Measurements from ENCODE around the gene GNAI3.

The GNAI3 gene

GRCh38 chr1:109624201-109625010 is 76.0 kb downstream of the GNAI3 start:
- DNase-seq (ENCODE audit: low read depth in 2 of 2): no peak

DNA sequence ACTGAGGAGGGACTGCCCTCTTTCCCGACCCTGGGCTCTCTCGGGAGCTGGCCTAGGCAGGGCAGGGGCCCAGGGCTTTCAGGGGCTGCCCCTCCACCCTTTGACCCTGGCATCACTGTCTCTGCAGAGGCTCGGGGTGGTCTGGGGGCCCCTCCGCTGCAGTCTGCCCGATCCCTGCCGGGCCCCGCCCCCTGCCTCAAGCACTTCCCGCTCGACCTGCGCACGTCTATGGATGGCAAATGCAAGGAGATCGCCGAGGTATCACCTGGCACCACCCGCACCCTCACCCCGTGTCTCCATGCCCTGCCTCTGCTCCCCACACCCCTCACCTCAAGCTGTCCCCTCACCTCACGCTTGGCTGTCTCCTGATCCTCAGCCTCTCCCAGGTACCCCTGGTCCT is 76.8 kb downstream of the GNAI3 start:
- DNase-seq (ENCODE audit: low read depth in 2 of 2): no peak

DNA sequence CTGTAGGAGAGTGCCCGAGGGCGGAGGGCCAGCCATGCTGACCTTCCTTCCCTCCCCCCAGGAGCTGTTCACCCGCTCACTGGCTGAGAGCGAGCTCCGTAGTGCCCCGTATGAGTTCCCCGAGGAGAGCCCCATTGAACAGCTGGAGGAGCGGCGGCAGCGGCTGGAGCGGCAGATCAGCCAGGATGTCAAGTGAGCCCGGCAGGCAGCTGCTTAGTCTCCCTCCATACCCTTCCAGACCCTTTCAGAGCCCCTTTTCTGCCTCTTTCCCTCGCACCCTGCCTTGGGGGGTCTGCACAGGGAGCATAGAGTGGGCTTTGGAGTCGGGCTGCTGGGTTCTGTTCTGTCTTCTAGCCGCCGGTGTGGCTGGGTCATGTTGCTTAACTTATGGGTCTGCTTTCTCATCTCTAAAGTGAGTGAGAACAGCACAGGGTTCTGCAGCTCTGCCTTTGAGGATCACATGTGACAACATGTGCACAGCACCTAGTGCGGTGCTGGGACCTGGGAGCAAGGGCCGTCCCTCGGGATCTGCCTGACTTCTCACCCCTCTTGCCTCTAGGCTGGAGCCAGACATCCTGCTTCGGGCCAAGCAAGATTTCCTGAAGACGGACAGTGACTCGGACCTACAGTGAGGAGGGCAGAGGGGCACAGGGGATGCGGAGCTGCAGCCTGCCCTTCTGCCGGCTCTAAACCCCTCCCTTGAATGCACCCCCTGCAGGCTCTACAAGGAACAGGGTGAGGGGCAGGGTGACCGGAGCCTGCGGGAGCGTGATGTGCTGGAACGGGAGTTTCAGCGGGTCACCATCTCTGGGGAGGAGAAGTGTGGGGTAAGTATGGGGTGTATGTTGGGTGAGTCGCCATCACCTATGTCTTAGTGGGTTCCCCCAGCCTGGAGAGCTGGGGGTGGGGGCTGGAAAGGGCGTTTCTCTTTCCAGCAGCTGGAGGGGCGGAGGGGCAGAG is 77.5 kb downstream of the GNAI3 start:
- DNase-seq (ENCODE audit: low read depth in 2 of 2): no peak

- no peak for DNase-seq (ENCODE audit: low read depth in 2 of 2)
These were observed 78.4 kb downstream of the GNAI3 start for GRCh38 chr1:109626682-109627408.

DNA sequence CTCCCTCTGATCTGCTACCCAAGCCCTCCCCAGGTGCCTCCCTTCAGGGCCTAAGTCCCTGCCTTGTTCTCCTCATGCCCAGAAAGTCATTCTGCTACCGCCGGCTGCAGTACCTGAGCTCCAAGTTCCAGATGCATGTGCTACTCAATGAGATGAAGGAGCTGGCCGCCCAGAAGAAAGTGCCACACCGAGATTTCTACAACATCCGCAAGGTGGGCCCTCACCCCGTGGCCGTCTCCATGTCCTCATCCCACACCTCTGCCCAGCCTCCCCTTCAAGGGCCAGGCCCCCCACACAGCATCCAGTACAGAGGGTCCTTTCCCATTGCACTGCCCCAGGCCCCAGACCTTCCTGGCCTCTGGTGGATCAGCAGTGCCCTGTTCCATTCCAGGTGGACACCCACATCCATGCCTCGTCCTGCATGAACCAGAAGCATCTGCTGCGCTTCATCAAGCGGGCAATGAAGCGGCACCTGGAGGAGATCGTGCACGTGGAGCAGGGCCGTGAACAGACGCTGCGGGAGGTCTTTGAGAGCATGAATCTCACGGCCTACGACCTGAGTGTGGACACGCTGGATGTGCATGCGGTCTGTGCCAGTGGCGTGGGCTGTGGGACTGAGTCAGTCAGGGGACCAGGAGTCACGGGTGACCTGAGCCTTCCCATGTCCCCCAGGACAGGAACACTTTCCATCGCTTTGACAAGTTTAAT is 79.4 kb downstream of the GNAI3 start:
- no peak for DNase-seq (ENCODE audit: low read depth in 2 of 2)

DNA sequence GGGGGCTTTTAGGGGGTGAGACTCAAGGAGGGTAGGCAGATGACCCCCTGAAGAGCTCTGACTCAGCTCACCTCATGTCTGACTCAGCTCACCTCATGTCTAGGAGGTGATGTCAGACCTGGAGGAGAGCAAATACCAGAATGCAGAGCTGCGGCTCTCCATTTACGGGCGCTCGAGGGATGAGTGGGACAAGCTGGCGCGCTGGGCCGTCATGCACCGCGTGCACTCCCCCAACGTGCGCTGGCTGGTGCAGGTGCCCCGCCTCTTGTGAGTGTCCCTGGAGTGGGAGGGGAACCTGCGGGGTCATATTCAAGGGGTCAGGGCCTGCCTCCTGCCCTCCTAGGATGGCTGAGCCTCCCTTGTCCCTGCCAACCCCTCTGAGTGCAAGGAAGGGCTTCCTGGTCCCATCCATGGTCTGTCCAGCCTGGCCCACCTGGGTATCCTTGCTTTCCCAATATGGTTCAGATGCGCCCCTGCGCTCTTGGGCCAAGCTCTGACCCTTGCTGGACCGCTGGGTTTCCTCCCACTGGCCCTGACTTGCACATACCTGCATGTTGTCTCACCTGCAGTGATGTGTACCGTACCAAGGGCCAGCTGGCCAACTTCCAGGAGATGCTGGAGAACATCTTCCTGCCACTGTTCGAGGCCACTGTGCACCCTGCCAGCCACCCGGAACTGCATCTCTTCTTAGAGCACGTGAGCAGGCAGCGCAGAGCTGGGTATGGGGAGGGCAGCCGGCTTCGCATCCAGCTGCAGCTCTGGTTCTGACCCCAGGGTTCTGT is 80.3 kb downstream of the GNAI3 start:
- DNase-seq (ENCODE audit: low read depth in 2 of 2): no peak

DNA sequence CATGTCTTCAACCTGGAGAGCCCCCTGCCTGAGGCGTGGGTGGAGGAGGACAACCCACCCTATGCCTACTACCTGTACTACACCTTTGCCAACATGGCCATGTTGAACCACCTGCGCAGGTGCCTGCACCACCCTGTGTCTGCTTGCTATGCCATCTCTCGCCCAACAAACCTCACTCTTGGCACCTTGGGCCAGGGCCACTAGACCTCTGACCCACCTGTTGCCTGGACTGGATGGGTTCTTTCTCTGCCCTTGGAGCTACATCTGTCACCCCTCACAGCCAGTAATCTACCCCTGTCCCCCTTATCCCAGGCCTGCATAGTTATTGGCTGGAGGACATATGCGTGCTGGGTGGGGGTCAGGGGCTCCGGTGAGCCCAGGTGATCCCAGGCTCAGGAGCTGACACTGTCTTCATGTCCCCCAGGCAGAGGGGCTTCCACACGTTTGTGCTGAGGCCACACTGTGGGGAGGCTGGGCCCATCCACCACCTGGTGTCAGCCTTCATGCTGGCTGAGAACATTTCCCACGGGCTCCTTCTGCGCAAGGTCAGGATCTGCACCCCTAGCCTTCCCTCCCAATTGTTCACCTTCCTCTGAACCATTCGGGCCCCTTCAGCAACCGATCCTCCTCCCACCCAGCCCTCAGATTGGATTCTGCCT is 81.1 kb downstream of the GNAI3 start:
- no peak for DNase-seq (ENCODE audit: low read depth in 2 of 2)

GRCh38 chr1:109630081-109630897 is 81.9 kb downstream of the GNAI3 start:
- DNase-seq (ENCODE audit: low read depth in 2 of 2): no peak

GRCh38 chr1:109630898-109631512 is 82.6 kb downstream of the GNAI3 start:
- DNase-seq (ENCODE audit: low read depth in 2 of 2): no peak

DNA sequence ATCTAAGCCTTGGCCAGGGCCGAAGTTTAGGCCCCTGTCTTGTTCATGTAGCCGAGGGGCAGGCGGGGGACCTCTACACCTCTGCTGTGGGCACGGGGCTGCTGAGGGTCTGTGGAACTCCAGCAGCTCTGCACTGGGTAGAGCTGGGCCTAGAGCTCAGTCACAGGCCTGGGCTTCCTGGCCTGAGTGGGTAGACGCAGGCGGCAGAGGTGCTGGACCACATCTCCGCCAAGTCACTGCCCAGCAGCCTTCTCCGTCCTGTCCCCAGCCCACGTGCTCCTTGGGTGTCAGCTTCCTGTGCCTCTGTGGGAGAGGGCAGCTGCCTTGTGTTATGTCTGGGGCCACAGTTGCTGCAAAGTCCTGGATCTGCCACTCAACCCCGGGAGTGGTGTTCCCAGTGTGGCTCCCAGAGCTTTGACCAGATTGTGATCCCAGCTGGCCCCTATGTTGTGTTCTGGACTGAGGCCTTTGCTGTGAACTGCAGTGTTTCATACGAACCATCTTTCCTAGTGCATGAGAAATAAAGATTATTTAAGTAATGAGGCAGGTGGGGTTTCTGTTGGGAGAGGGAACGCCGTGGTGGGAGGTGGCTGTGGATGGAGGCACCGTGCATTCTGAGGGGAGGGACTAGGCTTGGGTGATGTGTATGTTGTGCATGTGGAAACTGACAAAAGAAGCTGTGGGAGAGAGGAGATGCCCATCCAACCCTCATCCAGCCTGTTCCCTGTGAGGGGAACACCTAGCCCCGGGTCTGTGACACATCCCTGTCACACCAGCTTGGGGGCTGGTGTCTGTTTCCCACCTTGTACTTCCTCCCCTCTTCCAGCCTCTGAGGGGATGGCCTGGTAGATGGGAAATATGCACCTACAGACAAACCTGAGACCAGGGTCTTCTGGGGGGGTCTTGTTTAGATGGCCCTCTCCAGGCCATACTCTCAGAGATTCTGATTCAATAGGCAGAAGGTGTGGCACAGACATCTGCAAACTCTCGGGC is 83.4 kb downstream of the GNAI3 start:
- no peak for DNase-seq (ENCODE audit: low read depth in 2 of 2)

DNA sequence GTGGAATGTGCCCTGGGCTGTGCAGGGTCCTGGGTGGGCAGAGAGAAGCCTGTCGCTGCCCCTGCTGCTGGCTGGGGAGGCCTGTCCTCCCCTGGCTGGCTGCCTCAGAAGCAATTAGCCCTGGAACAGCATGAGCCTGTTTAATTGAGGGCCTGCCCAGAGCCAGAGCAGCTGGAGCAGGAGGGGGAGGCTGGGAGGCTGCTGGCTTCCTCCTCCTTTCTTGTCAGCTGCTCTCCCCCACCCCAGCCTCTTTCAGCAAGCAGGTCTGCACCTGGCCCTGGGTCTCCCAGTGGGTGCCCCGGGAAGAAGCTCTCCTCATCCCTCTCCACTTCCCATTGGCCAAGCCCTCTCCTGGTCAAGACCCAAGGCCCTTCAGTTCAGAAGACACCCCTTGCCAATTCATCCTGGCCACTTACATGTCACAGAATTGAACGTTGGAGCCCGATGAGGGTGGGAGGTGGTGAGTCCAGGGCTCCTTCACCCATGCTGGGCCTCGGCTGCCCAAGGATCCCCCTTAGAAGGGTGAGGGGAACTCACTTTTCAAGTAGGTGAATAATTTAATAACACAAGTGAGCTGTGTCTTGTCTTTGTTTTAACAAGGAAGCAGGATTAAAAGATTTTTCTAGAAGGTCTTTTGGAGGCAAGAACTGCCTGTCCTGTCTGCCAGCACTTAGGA is 84.4 kb downstream of the GNAI3 start:
- no peak for DNase-seq (ENCODE audit: low read depth in 2 of 2)

DNA sequence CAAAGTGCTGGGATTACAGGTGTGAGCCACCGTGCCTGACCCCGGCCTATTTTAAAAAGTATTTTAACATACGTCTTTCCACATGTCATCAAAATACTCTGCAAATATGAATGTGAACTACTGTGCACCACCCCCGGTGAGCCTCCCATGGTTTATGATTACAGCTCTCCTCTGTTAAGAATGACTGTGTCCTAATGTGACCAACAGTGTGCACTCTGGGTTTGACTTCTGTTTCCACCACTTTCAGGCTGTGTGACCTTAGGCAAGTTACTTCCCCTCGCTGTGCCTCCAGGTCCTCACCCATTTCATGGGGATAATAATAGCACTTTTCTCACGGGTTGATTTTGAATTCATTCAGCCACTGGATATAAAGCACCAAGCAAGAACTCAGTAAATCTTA is 85.9 kb downstream of the GNAI3 start:
- no peak for DNase-seq (ENCODE audit: low read depth in 2 of 2)

GRCh38 chr1:109634771-109635750 is 86.6 kb downstream of the GNAI3 start:
- no peak for DNase-seq (ENCODE audit: low read depth in 2 of 2)

DNA sequence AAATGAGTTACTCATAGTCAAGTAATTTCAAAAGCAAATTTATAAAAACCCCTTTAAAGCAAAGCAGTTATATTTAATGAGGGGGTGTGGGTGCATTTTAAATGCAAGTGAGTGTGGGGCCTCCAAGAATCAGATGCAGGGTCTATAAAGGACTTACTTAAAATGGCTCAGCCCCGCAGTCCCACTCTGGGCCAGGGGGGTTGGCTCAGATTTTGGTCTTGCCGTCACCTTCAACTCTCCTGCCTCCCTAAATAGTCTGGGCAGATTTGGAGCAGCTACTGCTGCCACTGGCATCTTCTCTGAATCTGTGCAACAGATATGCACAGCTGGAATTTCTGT is 87.4 kb downstream of the GNAI3 start:
- DNase-seq (ENCODE audit: low read depth in 2 of 2): no peak

GRCh38 chr1:109636201-109636952 is 88.0 kb downstream of the GNAI3 start:
- no peak for DNase-seq (ENCODE audit: low read depth in 2 of 2)

Data from stimulated activated CD4-positive, alpha-beta T cell treated with anti-CD3 and anti-CD28 coated beads, Interleukin-15, amount 100 ng/mL, for 48 hours (primary cell).